Measurements from ENCODE around the gene SLC25A2. TPM values are rescaled to one million over a fixed set of nuclear protein-coding genes. Genes with fewer than 3 reads are reported as not detected.
"Not testable (repeated sequence)": the region's sequence is repeated elsewhere in the genome, so short reads cannot be mapped to it uniquely, and the experiment has no call there.

The SLC25A2 gene
- polyA plus RNA-seq (2011; rRNA removed), result not detected in 2 replicates
- polyA minus RNA-seq (2011; rRNA and poly(A)+ RNA removed), result 0.52 and 0.62 TPM in 2 replicates

DNA sequence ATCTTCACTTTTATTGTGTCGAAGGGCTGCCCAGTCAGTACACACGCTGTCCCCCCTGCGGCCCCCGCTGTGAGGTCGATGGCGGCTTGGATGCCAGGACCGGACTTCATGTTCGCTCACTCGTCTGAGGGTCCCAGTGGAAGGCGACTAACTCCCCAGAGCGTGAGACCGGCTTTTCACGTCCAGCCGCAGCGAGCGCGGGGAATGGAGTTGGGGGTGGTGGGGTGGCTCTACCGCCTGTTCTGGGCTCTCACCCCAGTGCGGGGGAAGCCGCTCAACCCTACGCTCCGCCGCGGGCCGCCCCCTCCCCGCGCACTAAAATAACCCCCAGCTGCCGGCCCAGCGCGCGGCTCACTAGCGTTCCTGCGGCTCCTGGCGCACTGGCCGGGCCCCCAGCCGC, at the start of gene SLC25A2:
SLC25A2 (minus strand) TSS at position 294 of the 400 bp plus-strand sequence; CDS start at position 110, 184 bp downstream.
- H3K4me3 ChIP-seq (ENCODE audit: low read depth, low read length), result no peak within 1 kb of the TSS
- ChIA-PET POLR2A (no interaction called here), CTCF (interaction anchor here (1.6 kb wide), 1 partner anchor 16 kb away, joined by 5 read pairs; the partner anchor contains the start of gene TAF7)
- no peak for DNase-seq (ENCODE audit: low read depth)
- no peaks in the 10 kb centered on the region for H3K36me3 ChIP-seq (ENCODE audit: control insufficient read depth, insufficient read depth, low read length)
- TF ChIP-seq, protein P1, sequence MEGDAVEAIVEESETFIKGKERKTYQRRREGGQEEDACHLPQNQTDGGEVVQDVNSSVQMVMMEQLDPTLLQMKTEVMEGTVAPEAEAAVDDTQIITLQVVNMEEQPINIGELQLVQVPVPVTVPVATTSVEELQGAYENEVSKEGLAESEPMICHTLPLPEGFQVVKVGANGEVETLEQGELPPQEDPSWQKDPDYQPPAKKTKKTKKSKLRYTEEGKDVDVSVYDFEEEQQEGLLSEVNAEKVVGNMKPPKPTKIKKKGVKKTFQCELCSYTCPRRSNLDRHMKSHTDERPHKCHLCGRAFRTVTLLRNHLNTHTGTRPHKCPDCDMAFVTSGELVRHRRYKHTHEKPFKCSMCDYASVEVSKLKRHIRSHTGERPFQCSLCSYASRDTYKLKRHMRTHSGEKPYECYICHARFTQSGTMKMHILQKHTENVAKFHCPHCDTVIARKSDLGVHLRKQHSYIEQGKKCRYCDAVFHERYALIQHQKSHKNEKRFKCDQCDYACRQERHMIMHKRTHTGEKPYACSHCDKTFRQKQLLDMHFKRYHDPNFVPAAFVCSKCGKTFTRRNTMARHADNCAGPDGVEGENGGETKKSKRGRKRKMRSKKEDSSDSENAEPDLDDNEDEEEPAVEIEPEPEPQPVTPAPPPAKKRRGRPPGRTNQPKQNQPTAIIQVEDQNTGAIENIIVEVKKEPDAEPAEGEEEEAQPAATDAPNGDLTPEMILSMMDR (IDR thresholded peaks at IDR 0.05; ENCODE audit: insufficient read depth, low read depth, low read length), result no peak
- H3K27me3 ChIP-seq (ENCODE audit: control insufficient read depth, insufficient read depth, low read length), result no peaks in the 10 kb centered on the region

DNA sequence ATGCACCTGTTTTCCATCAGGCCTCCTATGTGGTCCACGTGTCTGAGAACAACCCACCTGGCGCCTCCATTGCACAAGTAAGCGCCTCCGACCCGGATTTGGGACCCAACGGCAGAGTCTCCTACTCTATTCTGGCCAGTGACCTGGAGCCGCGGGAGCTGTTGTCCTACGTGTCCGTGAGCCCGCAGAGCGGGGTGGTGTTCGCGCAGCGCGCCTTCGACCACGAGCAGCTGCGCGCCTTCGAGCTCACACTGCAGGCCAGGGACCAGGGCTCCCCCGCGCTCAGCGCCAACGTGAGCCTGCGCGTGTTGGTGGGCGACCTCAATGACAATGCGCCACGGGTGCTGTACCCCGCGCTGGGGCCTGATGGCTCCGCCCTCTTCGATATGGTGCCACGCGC, 47.7 kb upstream of the SLC25A2 start:
- Histone ChIP-seq H3K27me3 (ENCODE audit: control insufficient read depth, insufficient read depth, low read length) (no peaks in the 10 kb centered on the region), H3K36me3 (ENCODE audit: control insufficient read depth, insufficient read depth, low read length) (no peaks in the 10 kb centered on the region), H3K4me3 (ENCODE audit: low read depth, low read length) (no peak overlapping the region)
- DNase-seq (ENCODE audit: low read depth), result no peak
- ChIA-PET POLR2A (no interaction called here), CTCF (interaction anchor here (1.2 to 3.1 kb wide), 3 partner anchors 18 to 213 kb away, joined by 3 to 20 read pairs (median 4); partner anchors contain the start of gene PCDHGB3)
- TF ChIP-seq, protein P1 (IDR thresholded peaks at IDR 0.05; ENCODE audit: insufficient read depth, low read depth, low read length), result no peak

DNA sequence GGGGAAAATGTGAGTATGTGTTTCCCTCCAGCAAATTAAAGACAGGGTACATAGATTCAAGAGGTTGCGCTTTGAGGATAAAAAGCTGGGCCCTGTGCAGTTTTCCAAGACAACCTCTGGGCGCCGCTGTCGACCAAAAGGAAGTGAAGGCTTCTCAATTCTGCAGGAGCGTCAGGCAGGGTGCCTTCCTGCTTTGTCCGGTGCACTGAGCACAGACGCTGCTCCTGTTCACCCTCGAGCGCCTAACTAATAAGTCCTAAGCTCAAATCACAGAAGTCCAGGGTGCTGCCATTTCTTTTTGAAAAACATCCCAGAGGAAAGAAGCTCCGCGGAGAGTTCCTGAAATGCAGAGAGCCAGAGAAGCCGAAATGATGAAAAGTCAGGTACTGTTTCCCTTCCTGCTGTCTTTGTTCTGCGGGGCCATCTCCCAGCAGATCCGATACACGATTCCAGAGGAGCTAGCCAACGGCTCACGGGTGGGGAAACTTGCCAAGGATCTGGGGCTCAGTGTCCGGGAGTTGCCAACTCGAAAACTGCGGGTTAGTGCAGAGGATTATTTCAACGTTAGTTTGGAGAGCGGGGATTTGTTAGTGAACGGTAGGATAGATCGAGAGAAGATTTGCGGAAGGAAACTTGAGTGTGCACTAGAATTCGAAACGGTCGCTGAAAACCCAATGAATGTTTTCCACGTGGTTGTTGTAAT, 46.2 kb upstream of the SLC25A2 start, which contains the start of gene PCDHGB1:
PCDHGB1 (plus strand) TSS at position 183 of the 703 bp plus-strand sequence; CDS start at position 345, 162 bp downstream.
- CTCF ChIA-PET, result interaction anchor here (0.6 to 3.1 kb wide), 21 partner anchors 8 to 217 kb away, joined by 3 to 20 read pairs (median 4); partner anchors contain the start of genes PCDHGA1, PCDHGA10, PCDHGA2 and PCDHGA5
- no peak for DNase-seq (ENCODE audit: low read depth)
- TF ChIP-seq, protein P1 (IDR thresholded peaks at IDR 0.05; ENCODE audit: insufficient read depth, low read depth, low read length), result peak; percentile 76
- POLR2A ChIA-PET, result no interaction called here
- H3K27me3 ChIP-seq (ENCODE audit: control insufficient read depth, insufficient read depth, low read length), result no peaks in the 10 kb centered on the region
- peak within 1 kb of the TSS; percentile 32 for H3K4me3 ChIP-seq (ENCODE audit: low read depth, low read length)
- no peaks in the 10 kb centered on the region for H3K36me3 ChIP-seq (ENCODE audit: control insufficient read depth, insufficient read depth, low read length)

DNA sequence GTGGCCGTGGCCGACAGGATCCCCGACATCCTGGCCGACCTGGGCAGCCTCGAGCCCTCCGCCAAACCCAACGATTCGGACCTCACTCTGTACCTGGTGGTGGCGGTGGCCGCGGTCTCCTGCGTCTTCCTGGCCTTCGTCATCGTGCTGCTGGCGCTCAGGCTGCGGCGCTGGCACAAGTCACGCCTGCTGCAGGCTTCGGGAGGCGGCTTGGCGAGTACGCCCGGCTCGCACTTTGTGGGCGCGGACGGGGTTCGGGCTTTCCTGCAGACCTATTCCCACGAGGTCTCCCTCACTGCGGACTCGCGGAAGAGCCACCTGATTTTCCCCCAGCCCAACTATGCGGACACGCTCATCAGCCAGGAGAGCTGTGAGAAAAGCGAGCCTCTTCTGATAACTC, 42.2 kb upstream of the SLC25A2 start:
- DNase-seq (ENCODE audit: low read depth); POLR2A ChIA-PET; H3K36me3 ChIP-seq (ENCODE audit: control insufficient read depth, insufficient read depth, low read length); H3K4me3 ChIP-seq (ENCODE audit: low read depth, low read length); H3K27me3 ChIP-seq (ENCODE audit: control insufficient read depth, insufficient read depth, low read length): not testable (repeated sequence)
- CTCF ChIA-PET, result interaction anchor here (1.2 kb wide), 1 partner anchor 9 kb away, joined by 4 read pairs; the partner anchor contains the start of gene PCDHGA4

DNA sequence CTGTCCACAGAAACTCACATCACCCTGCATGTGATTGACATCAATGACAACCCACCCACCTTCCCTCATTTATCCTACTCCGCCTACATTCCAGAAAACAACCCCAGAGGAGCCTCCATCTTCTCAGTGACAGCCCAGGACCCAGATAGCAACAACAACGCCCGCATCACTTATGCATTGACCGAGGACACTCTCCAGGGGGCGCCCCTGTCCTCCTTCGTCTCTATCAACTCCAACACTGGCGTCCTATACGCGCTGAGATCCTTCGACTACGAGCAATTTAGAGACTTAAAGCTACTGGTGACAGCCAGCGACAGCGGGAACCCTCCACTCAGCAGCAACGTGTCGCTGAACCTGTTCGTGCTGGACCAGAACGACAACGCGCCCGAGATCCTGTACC, 41.5 kb upstream of the SLC25A2 start:
- DNase-seq (ENCODE audit: low read depth), result no peak
- no peaks in the 10 kb centered on the region for H3K27me3 ChIP-seq (ENCODE audit: control insufficient read depth, insufficient read depth, low read length)
- TF ChIP-seq, protein P1 (IDR thresholded peaks at IDR 0.05; ENCODE audit: insufficient read depth, low read depth, low read length), result no peak
- ChIA-PET CTCF (no interaction called here), POLR2A (no interaction called here)
- H3K36me3 ChIP-seq (ENCODE audit: control insufficient read depth, insufficient read depth, low read length), result no peaks in the 10 kb centered on the region
- H3K4me3 ChIP-seq (ENCODE audit: low read depth, low read length), result no peak overlapping the region
